ENCODE data around the gene FGFRL1. TPM values are rescaled to one million over a fixed set of nuclear protein-coding genes. Genes with fewer than 3 reads are reported as not detected.

The FGFRL1 gene
- total RNA-seq (2021): 59.5 and 61.6 TPM in 2 replicates
- percentile 55 among the genes with signal in this experiment for Bru-seq, nascent RNA
- BruChase-seq, experiment 1, labeled RNA remaining after a 2-hour chase: percentile 56 among the genes with signal in this experiment
- percentile 89 among the genes with signal in this experiment for BruChase-seq, experiment 2, labeled RNA remaining after a 6-hour chase
- long read RNA-seq, transcript FGFRL1-205 (7 exons, 2,304 nt): major isoform, 28 of 67 reads
- long read RNA-seq, partial matches to known transcripts: 33 of 67 reads
- long read RNA-seq, other reads (novel, unspliced or antisense): 5 of 67 reads

- TF ChIP-seq EZH2 (IDR thresholded peaks at IDR 0.05; ENCODE audit: low read depth): no peak
- TF ChIP-seq CTCF (conservative IDR thresholded peaks at IDR 0.05): no peak
- Histone ChIP-seq H3K27me3 (ENCODE audit: insufficient read depth, low read depth) (peaks cover 11% of the 10 kb centered on the region; the same call in 1 of the 2 replicates), H3K79me2 (ENCODE audit: low read depth) (no peaks in the 10 kb centered on the region; the same call in 1 of the 2 replicates), H4K20me1 (ENCODE audit: insufficient read depth) (no peaks in the 10 kb centered on the region; the same call in 1 of the 2 replicates), H3K36me3 (ENCODE audit: low read depth) (no peaks in the 10 kb centered on the region), H3K9me2 (ENCODE audit: insufficient read depth) (no peaks in the 10 kb centered on the region), H3K4me3 (peak within 1 kb of the TSS; percentile 90), H3K27ac (peak within 1 kb of the TSS; percentile 55), H2AFZ (peak within 1 kb of the TSS; percentile 87), H3K4me2 (peak within 1 kb of the TSS; percentile 97), H3K9me3 (ENCODE audit: insufficient read depth, low read depth) (no peaks in the 10 kb centered on the region), H3F3A (ENCODE audit: insufficient read depth, low read depth) (peaks cover 35% of the 10 kb centered on the region; the same call in 1 of the 2 replicates), H3K4me1 (replicated peaks; ENCODE audit: insufficient read depth) (peaks cover 5% of the 10 kb centered on the region; the same call in 1 of the 2 replicates)
- intact Hi-C loops (cut with micrococcal nuclease; ENCODE audit: unreplicated experiment): loop anchor here (5.0 kb wide), 2 partner anchors 236 to 336 kb away; partner anchors contain the start of genes CTBP1 and UVSSA
- CTCF ChIA-PET: interaction anchor here (0.6 kb wide), 1 partner anchor 179 kb away, joined by 5 read pairs; no protein-coding TSS in a partner anchor
- POLR2A ChIA-PET (ENCODE audit: unreplicated experiment): interaction anchor here (0.6 to 0.7 kb wide), 4 partner anchors 19 to 148 kb away, joined by 3 to 12 read pairs (median 4); no protein-coding TSS in a partner anchor
- BruUV-seq (replicated peaks): no TSS peak
- DNase-seq: peak; percentile 73 to 92
Observed at GRCh38 chr4:1011022-1011665, at the start of gene FGFRL1. FGFRL1 (plus strand) TSS chr4:1011626; CDS start chr4:1012486, 860 bp downstream.

- Histone ChIP-seq H3K4me1 (replicated peaks; ENCODE audit: insufficient read depth) (no peaks in the 10 kb centered on the region), H3K27me3 (ENCODE audit: insufficient read depth, low read depth) (no peaks in the 10 kb centered on the region), H3K27ac (no peak overlapping the region), H3K9me3 (ENCODE audit: insufficient read depth, low read depth) (no peaks in the 10 kb centered on the region), H2AFZ (no peak overlapping the region), H3K4me2 (no peak overlapping the region), H3K4me3 (no peak overlapping the region), H4K20me1 (ENCODE audit: insufficient read depth) (no peaks in the 10 kb centered on the region), H3K79me2 (ENCODE audit: low read depth) (no peaks in the 10 kb centered on the region), H3F3A (ENCODE audit: insufficient read depth, low read depth) (no peaks in the 10 kb centered on the region), H3K36me3 (ENCODE audit: low read depth) (no peaks in the 10 kb centered on the region), H3K9me2 (ENCODE audit: insufficient read depth) (no peaks in the 10 kb centered on the region)
- no peak for DNase-seq
- ChIA-PET POLR2A (ENCODE audit: unreplicated experiment) (interaction anchor here (0.6 kb wide), 1 partner anchor 9 kb away, joined by 14 read pairs; no protein-coding TSS in a partner anchor), CTCF (no interaction called here)
- intact Hi-C loops (cut with micrococcal nuclease; ENCODE audit: unreplicated experiment): no loop called here
- BruUV-seq (replicated peaks): no TSS peak
- TF ChIP-seq CTCF (conservative IDR thresholded peaks at IDR 0.05) (no peak), EZH2 (IDR thresholded peaks at IDR 0.05; ENCODE audit: low read depth) (no peak)
Observed at GRCh38 chr4:962231-963208, 48.9 kb upstream of the FGFRL1 start.
